Hematopoietic multipotent progenitor cell treated with erythropoietin and hydrocortisone succinate and interleukin-3 and kit ligand, for 4 days (in vitro differentiated cells): ENCODE data around the gene MEF2D.

Experiments used
- DNase-seq: peaks from one replicate; pipeline ENCODE4 v3.0.0-alpha.2; 2015

The MEF2D gene

DNA sequence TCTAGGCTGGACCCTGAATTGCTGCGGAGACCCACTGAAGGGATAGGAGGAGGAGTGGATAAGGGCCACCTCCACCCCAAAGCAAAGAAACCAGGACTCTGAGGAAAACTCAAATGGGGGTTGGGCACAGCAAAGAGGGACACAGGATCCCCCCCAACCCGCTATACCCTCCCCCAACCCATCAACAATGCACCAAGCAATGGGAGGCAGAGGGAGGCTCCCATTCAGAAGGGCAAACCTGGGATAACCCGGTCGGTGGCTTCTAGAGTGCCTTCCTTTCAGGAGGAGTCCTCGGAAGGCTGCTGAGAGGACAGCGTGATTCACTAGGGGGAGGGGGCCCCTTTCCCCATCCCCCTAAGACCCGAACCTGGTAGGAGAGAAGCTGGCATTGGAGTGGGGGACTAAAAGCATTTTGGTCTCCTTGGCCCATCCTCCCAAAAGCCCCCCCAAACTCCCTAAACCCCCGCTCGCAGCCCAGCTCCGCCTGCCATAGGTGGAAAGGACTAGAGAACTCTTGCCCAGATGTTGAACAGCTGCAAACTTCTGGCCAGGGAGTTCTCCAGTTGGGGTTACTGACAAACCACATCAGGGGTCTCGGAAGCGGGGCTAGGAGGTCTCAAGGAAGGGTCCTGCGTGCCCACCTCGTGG lies 1.3 kb downstream of the MEF2D start:
- no peak for DNase-seq

GRCh38 chr1:156498432-156499193 lies 2.0 kb downstream of the MEF2D start:
- no peak for DNase-seq

- DNase-seq = no peak
Measured at GRCh38 chr1:156497743-156498431, 2.7 kb downstream of the MEF2D start.

DNA sequence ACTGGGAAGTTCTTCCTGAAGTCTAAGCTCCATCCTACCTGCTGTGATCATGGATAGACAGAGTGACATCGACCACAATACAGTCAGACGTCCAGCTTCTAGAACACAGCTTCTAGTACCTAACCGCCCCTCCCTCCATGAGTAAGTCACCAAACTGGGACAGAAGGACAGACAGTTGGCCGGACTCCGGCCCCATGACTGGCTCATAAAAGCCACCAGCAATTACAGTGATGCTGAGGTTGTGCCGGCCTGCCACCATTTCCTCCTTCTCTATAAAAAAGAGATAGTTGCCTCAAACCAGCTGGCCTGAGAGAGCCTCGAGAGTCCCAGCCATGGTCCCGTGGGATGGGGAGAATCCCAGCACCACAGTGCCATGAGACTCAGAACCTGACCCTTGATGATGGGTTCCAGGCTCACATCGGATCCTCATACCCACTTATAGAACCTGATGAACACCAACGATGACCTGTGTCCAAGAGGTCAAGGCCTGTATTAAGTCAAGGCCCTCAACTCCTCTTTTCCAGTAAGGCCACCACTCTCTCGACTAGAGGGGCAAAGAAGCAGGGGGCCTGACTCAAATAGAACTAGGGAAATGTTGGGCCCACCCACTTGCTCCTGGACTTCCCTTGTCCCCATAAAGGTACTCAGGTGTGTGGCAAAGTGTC lies 3.4 kb downstream of the MEF2D start:
- no peak for DNase-seq

- no peak for DNase-seq
Measured at GRCh38 chr1:156496211-156496761, 4.3 kb downstream of the MEF2D start.

GRCh38 chr1:156495401-156496140 lies 5.0 kb downstream of the MEF2D start:
- DNase-seq = no peak

- DNase-seq = no peak
Measured at GRCh38 chr1:156494309-156494895, 6.2 kb downstream of the MEF2D start.

- DNase-seq = no peak
Measured at GRCh38 chr1:156493742-156494141, 6.8 kb downstream of the MEF2D start.

DNA sequence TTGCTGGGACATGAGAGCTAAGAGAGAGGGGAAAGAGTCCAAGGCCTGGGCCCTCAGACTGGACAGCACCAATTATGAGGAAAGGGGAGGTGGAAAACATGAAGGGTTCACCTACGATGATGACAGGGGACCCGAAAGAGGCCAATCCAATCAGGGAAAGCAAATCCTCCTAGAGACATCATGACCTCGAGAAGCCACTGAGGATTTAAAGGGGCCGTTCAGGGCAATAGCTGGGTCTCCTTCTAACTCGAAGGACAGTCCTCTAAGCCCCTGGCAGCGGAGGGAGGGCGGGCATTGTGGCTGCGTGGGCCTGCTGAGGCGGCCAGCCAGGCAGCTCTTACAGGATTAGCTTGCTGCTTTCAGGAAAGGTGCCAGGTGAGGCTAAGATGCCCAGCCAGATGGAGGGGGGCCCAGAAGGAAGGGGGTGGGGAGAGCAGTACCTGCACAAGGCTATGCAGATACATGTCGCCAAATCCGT lies 7.4 kb downstream of the MEF2D start:
- no peak for DNase-seq

DNA sequence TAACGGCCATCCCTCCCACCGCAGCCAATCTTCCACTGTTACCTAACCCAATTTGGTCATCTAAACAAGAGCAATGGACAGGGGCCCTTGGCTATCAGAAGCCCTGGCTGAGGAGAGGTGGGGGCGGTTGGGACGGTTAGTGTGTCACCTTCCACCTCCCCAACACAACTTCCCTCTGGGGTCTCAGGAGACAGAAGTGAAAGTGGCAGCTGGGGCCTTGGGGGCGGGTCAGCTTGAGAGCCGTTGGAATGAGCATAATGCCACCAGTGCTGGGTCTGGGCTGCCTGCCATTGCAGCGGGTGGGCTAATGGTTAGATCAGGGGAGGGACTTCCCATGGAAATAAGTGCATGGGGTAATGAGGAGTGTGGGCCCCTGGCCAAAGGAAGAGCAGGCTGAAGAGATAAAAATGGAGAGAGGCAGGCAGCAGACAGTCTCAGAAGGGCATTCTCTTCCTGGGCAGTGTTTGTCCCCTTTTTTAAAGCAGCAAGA lies 7.9 kb downstream of the MEF2D start:
- peak; percentile 85 for DNase-seq

DNA sequence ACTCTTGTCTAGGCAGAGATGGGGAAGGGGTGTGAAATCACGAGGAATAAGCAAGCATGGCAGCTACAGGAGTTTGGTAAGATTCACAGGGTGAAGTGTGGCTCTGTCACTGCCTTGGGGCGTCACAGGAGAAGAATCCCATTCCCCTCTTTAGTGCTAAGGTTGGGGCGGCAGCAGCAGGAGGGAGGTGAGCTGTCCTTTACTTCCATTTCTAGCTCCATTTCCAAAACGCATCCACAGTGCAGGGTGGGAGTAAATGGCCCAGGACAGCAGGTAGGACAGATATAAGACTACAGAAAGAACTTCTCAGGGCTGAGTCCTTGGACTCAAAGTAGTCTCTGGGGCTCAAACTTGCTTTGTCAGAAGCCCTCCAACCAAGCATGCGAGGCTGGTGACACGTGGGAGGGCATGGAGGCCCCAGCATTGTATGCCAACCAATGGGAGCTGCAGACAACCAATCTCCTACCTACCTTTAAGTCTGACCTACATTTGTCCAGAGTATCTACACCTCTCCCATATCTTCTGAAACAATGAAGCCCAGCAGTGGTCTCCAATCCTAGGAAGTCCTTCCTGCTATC lies 8.5 kb downstream of the MEF2D start:
- no peak for DNase-seq

DNA sequence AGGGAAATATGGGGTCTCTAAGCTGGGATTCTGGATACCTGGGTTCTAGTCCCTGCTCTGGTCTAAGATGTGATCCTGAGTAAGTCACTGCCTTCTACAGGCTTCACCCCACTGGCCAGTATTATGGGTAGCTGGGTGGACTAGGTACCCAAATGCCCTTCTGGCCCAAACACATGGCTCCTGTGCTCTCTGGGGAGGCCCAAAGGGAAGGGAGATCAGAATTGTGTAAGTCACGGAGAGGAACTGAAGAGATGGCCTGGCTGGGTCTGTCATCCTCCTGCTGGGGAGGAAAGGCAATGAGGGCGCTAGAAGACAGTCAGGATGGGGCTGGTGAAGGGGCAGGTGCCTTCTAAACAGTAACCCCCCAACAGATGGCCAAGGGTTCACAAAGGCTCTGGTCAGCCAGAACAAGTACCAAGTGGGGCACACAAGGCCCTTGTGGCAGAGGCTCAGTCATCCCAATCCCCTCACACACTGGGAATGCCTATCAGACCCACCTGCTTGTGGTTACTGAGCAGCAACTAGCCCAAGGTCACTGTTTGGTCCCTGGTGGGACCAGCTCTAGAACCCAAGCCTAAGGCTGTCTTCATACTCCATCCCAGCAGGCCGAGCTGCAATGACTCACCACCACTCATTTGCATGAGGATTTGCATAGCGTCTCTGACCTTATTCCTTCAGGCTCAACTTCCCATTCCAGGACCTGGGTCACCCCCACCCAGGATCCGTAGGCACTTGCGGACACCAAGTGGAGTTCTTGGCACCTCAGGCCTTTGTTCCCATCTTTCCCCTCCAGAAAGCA lies 9.2 kb downstream of the MEF2D start:
- DNase-seq = no peak

DNA sequence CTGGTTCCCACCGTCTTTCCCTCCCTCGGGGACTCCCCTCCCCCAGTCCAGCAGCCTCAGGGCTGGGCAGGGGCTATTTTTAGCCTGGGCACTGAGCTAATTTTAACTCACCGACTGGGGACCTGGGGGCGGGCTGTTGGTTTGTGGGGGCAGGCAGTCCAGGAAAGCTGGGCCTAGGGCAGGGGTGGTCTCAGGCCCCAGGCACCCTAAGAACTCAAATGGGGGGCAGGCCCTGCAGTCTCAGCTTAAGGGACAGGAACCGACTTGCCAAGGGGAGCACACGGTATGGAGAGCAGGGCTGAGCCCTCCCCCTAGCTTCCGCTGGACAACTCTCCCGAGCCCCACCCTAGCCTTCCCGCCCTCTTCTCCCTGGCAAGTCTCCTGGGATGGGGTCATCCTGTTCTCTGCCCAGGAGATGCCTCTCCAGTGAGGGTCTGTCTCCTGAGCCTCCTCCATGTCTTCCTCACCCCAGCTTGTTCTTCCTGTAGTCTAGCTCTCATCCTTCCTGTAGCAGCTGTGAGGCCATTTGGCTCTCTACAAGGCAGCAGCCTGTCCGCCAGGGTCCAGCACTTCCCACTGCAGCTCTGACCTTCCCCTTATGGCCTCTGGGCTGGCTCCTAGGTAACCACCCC lies 10.1 kb downstream of the MEF2D start:
- no peak for DNase-seq

- no peak for DNase-seq
Measured at GRCh38 chr1:156489935-156490293, 10.7 kb downstream of the MEF2D start.

GRCh38 chr1:156489166-156489934 lies 11.2 kb downstream of the MEF2D start:
- peak; percentile 81 for DNase-seq

- no peak for DNase-seq
Measured at GRCh38 chr1:156488566-156489165, 11.9 kb downstream of the MEF2D start.

GRCh38 chr1:156487862-156488261 lies 12.7 kb downstream of the MEF2D start:
- no peak for DNase-seq

- no peak for DNase-seq
Measured at GRCh38 chr1:156486421-156487344, 13.9 kb downstream of the MEF2D start.
